Endometrial microvascular endothelial cells (primary cell): Measurements from ENCODE around the gene RBM10. TPM values are rescaled to one million over a fixed set of nuclear protein-coding genes. Genes with fewer than 3 reads are reported as not detected.

ENCODE experiments used
- in situ Hi-C: cut with HindIII; loops from 2 replicates; pipeline ENCODE4 v1.10.0; 2017; ENCODE audit warnings: low sequenced_read_pairs, low pct_unique_long_range_greater_than_20kb; ENCODE audit errors: inconsistent ontology term
- total RNA-seq: library from RNA; depleted of rRNA; stranded (reverse); fragments of >200 nt; gene quantifications from one replicate; pipeline ENCODE4 v1.2.3, GENCODE V29; 2015; ENCODE audit errors: inconsistent ontology term

Gene RBM10
- total RNA-seq, 1 donor from 2014 or later, result 46.3 TPM

DNA sequence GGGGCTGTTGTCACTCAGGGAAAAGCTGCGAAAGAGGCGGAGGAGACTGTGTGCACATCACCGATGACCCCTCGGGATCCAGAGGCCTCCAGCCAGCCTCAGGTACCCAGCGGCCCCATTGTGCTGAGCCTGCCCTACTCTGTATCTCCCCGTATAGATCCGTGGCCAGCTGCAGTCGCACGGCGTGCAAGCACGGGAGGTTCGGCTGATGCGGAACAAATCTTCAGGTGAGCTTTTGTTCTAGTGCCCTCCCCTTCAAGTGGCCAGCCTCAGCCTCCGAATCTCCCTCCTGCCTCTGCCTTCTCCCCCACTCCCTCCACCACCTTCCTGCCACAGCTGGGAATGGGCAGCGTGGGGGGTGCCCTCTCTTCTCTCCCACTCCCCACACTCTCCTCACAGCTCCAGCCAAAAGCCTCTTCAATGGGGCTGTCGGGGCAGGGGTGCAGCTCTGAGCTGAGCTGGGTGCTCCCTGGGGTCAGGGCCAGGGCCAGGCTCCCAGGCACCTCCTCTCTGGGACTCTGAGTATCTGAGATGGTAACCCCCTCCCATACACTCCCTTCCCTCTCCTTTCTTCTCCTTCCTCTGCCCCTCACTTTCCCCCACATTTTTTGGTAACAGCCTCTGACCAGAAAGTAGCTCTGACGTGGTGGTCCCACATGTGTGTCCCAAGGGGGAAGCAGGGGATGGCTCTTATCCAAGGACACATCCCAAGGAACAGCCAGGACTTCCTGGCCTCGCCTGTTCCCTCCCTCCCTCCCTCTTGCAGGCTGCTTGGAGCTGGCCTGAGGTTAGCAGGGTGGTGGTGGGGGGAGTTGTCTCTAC lies 28.2 kb downstream of the RBM10 start:
- in situ Hi-C loops, result no loop called here

GRCh38 chrX:47174376-47174775 lies 29.4 kb downstream of the RBM10 start:
- in situ Hi-C loops, result no loop called here

GRCh38 chrX:47174846-47175587 lies 30.0 kb downstream of the RBM10 start:
- in situ Hi-C loops, result no loop called here

DNA sequence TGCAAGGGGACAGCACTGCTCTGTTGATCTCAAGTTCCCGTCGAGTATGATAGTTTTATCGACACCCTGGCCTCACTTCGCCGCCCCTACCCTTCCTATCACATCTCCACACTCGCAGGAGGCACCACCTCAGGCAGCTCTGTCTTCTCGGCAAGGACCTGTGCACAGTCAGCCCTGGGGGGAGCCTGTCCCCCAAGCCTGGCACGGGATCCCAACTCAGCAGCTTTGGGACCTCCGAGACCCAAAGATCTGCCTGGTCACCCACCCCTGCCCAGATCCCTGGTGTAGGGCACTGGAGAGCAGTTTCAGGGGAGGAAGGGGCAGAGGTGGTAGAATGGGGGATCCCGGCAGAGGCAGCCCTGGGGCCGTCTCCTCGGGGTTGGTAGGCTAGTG lies 30.6 kb downstream of the RBM10 start:
- in situ Hi-C loops, result no loop called here

GRCh38 chrX:47176101-47176740 lies 31.2 kb downstream of the RBM10 start:
- in situ Hi-C loops, result no loop called here

GRCh38 chrX:47177079-47177478 lies 32.1 kb downstream of the RBM10 start:
- in situ Hi-C loops, result no loop called here

DNA sequence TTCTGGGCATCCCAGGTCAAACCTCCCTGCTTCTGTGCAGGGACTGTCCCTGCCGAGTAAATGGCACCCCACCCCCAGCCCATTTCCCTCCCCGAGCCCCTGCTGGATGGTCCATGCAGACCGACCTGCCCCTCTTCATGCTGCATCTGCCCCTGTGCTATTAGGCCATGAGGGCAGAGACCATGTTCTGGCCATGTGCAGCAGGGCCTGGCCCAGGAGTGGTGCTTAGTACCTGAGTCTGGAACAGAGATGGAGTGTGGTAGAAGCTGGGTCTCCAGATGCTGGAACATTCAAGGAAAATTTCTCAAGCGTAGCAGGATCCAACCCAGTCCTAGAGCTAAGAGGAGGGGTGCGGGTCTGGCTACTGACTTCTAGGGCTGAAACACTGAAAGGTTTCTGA lies 33.3 kb downstream of the RBM10 start:
- in situ Hi-C loops, result no loop called here

- in situ Hi-C loops, result no loop called here
Observed at GRCh38 chrX:47179221-47179927, 34.4 kb downstream of the RBM10 start.

DNA sequence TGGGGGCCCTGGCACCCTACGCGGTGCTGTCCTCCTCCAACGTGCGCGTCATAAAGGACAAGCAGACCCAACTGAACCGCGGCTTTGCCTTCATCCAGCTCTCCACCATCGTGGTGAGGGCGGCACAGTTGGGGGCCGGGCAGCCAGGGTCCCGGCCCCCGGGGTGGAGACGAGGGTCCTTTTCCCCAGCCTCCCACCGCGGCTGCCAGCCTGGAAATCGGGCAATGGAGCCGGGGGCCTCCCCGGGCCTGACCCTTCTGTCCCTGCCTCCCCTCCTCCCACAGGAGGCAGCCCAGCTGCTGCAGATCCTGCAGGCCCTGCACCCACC lies 34.9 kb downstream of the RBM10 start:
- in situ Hi-C loops, result no loop called here

DNA sequence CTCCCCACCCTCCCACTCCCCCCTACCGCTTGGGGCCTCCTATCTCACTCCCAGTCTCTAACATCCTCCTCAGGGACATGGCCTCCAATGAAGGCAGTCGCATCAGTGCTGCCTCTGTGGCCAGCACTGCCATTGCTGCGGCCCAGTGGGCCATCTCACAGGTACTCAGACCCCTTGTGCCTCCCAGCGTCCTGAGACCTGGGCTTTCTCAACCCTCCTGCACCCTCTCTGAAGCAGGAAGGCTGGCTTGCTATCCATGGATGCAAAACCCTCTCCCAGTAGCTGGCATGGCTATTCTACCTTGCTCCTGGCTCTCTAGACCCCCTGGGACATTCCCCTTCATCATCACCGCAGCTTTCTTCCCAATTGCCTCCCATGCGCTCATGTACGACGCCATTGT lies 35.3 kb downstream of the RBM10 start:
- in situ Hi-C loops, result no loop called here

DNA sequence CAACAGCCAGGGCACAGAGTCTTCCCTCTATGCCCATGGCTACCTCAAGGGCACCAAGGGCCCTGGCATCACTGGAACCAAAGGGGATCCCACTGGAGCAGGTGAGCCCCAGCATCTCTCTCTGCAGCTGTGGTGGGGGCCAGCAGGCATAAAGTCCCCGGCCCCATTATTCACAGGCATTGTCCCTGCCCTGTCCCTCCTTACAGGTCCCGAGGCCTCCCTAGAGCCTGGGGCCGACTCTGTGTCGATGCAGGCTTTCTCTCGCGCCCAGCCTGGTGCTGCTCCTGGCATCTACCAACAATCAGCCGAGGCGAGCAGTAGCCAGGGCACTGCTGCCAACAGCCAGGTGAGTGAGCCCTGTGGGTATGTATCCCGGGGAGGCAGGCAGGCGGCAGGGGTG lies 36.3 kb downstream of the RBM10 start:
- in situ Hi-C loops, result no loop called here

DNA sequence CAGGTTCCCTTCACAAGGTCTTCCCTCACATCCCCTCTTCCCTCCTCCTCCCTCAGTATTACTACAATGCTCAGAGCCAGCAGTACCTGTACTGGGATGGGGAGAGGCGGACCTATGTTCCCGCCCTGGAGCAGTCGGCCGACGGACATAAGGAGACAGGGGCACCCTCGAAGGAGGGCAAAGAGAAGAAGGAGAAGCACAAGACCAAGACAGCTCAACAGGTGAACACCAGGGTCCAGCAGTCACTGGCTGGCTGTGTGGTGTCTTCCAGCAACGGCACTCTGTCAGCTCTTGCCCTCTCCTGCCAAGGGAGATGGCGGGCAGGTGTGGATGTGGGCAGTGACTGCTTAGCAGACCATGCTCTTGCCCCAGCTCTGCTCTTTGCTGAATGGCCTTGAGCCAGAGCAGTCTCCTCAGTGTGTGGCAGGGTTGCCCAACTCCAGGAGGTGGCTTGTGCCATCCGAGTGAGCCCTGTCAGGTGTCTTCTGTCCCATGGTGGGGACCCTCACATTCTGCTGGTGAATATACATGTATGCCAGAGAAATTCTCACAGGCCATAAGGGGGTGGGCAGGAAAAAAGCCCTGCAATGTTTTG lies 37.2 kb downstream of the RBM10 start:
- in situ Hi-C loops, result no loop called here

DNA sequence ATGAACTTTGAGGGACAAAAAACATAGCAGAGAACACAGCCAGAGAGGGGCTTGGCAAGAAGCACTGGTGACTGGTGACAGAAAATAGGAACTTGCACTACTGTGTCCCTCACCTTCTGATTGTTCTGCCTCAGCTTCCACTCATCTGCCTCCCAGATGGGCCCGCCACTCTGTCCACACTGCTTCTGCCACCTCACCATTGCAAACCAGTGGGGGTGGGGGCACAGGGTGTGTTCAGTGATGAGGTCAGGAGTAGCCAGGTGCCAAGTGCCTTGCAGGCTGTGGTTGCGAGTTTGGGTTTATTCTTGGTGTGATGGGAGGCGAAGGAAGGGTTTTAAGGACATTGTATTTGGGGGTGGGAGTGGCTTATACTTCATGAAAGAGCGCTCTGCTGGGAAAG lies 39.5 kb downstream of the RBM10 start:
- in situ Hi-C loops, result no loop called here

DNA sequence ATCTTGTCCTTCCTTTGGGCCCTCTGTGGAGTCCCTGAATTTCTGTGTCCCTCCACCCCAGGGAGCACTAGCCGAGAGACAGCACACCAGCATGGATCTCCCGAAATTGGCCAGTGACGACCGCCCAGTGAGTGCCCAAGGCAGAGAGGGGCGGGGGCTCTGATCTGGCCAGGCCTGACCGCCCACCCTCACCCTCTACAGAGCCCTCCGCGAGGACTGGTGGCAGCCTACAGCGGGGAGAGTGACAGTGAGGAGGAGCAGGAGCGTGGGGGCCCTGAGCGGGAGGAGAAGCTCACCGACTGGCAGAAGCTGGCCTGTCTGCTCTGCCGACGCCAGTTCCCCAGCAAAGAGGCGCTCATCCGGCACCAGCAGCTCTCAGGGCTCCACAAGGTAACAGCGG lies 40.2 kb downstream of the RBM10 start:
- in situ Hi-C loops, result no loop called here

DNA sequence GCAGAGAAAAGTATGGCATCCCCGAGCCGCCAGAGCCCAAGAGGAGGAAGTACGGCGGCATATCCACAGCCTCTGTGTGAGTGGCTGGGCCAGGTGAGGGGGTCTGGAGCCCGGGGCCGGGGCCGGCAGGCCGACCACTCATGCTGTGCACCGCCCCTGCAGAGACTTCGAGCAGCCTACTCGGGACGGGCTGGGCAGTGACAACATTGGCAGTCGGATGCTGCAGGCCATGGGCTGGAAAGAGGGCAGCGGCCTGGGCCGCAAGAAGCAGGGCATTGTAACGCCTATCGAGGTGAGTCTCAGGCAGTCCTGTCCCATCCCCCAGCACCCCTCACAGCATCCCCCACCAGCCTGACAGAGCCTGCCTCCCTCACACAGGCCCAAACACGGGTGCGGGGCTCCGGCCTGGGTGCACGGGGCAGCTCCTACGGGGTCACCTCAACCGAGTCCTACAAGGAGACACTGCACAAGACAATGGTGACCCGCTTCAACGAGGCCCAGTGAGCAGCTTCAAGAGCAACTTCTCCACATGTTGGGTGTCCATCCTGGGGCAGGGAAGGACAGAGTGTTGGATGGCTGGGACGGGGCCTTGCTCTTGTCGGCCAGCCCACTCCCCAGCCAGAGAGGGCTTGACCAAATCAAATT lies 41.2 kb downstream of the RBM10 start:
- in situ Hi-C loops, result no loop called here

GRCh38 chrX:47187106-47187677 lies 42.2 kb downstream of the RBM10 start:
- in situ Hi-C loops, result no loop called here

- in situ Hi-C loops, result no loop called here
Observed at GRCh38 chrX:47189906-47190305, 44.9 kb downstream of the RBM10 start.
